Cardiac septum (tissue), 1 donor: ENCODE data around the gene ZNF619. TPM values are rescaled to one million over a fixed set of nuclear protein-coding genes. Genes with fewer than 3 reads are reported as not detected.

Source experiments
- DNase-seq: peaks from one replicate; pipeline ENCODE4 v3.0.0-alpha.2; 2020; ENCODE audit warnings: low spot score
- intact Hi-C: fragments of 100-400 bp; cut with DNase I; formaldehyde crosslinking; loops from one replicate; pipeline ENCODE4 v1.14.0; 2022
- total RNA-seq: library from RNA; stranded (reverse); fragmentation: NEBNext Ultra II Directional; extraction: Animal tissue kit (Norgen Biotek cat#: 25700); gene quantifications from one replicate; pipeline ENCODE4 v1.2.1, GENCODE V29; 2021
- donor health status: DM: no; HTN: no; CAD: no.

Gene ZNF619
- total RNA-seq, 1 donor from 2014 or later: 3.6 TPM

- intact Hi-C loops: no loop called here
- no peak for DNase-seq
These were observed 13.3 kb upstream of the ZNF619 start for GRCh38 chr3:40463579-40463978.

GRCh38 chr3:40464339-40465110 lies 12.4 kb upstream of the ZNF619 start:
- no peak for DNase-seq
- intact Hi-C loops: no loop called here

GRCh38 chr3:40465111-40465407 lies 11.9 kb upstream of the ZNF619 start:
- no peak for DNase-seq
- intact Hi-C loops: no loop called here

GRCh38 chr3:40465456-40465855 lies 11.5 kb upstream of the ZNF619 start:
- no peak for DNase-seq
- intact Hi-C loops: no loop called here

GRCh38 chr3:40468018-40468417 lies 8.9 kb upstream of the ZNF619 start:
- no peak for DNase-seq
- intact Hi-C loops: no loop called here

- intact Hi-C loops: no loop called here
- no peak for DNase-seq
These were observed 6.2 kb upstream of the ZNF619 start for GRCh38 chr3:40470701-40471100.

GRCh38 chr3:40477666-40478065 lies 744 bp downstream of the ZNF619 start:
- intact Hi-C loops: loop anchor here (1.0 to 2.0 kb wide), 2 partner anchors 28 to 47 kb away; partner anchors contain the start of gene ZNF621

GRCh38 chr3:40487172-40487571 lies 10.2 kb downstream of the ZNF619 start:
- intact Hi-C loops: no loop called here
- DNase-seq: no peak

More at GRCh38 chr3:40477666-40478065, 744 bp downstream of the ZNF619 start:
- DNase-seq: no peak

- DNase-seq: no peak
- intact Hi-C loops: no loop called here
These were observed 14.0 kb downstream of the ZNF619 start for GRCh38 chr3:40490916-40491315.

- no peak for DNase-seq
- intact Hi-C loops: no loop called here
These were observed 17.8 kb downstream of the ZNF619 start for GRCh38 chr3:40494698-40495097.

- DNase-seq: no peak
- intact Hi-C loops: no loop called here
These were observed 20.4 kb downstream of the ZNF619 start for GRCh38 chr3:40497288-40497687.

GRCh38 chr3:40499952-40500351 lies 23.0 kb downstream of the ZNF619 start:
- intact Hi-C loops: no loop called here
- no peak for DNase-seq

GRCh38 chr3:40502034-40502433 lies 25.1 kb downstream of the ZNF619 start:
- no peak for DNase-seq
- intact Hi-C loops: no loop called here

- no peak for DNase-seq
- intact Hi-C loops: loop anchor here (1.0 to 5.0 kb wide), 2 partner anchors 28 to 53 kb away; partner anchors contain the start of gene ZNF619
These were observed 27.9 kb downstream of the ZNF619 start for GRCh38 chr3:40504636-40505430.

- intact Hi-C loops: loop anchor here (1.0 to 5.0 kb wide), 2 partner anchors 29 to 54 kb away; partner anchors contain the start of gene ZNF619
- peak; percentile 83 for DNase-seq
These were observed 28.9 kb downstream of the ZNF619 start, which contains the start of gene ZNF620 for GRCh38 chr3:40505599-40506462. ZNF620 (plus strand) TSS chr3:40506039; CDS start chr3:40506353, 314 bp downstream.

GRCh38 chr3:40511031-40511718 lies 34.3 kb downstream of the ZNF619 start:
- no peak for DNase-seq
- intact Hi-C loops: no loop called here

GRCh38 chr3:40516201-40516600 lies 39.3 kb downstream of the ZNF619 start:
- intact Hi-C loops: no loop called here
- DNase-seq: no peak

GRCh38 chr3:40518067-40518466 lies 41.1 kb downstream of the ZNF619 start:
- DNase-seq: no peak
- intact Hi-C loops: no loop called here

- no peak for DNase-seq
- intact Hi-C loops: no loop called here
These were observed 41.9 kb downstream of the ZNF619 start for GRCh38 chr3:40518848-40519247.
